Activated naive CD8-positive, alpha-beta T cell treated with anti-CD3 and anti-CD28 coated beads, Interleukin-2, amount 50 U/mL, for 16 hours (primary cell): ENCODE data around the gene MYL1.

Experiments used
- DNase-seq: peaks from one replicate; pipeline ENCODE4 v3.0.0-alpha.2; 2020; ENCODE audit warnings: low read depth, low spot score

Gene MYL1

DNA sequence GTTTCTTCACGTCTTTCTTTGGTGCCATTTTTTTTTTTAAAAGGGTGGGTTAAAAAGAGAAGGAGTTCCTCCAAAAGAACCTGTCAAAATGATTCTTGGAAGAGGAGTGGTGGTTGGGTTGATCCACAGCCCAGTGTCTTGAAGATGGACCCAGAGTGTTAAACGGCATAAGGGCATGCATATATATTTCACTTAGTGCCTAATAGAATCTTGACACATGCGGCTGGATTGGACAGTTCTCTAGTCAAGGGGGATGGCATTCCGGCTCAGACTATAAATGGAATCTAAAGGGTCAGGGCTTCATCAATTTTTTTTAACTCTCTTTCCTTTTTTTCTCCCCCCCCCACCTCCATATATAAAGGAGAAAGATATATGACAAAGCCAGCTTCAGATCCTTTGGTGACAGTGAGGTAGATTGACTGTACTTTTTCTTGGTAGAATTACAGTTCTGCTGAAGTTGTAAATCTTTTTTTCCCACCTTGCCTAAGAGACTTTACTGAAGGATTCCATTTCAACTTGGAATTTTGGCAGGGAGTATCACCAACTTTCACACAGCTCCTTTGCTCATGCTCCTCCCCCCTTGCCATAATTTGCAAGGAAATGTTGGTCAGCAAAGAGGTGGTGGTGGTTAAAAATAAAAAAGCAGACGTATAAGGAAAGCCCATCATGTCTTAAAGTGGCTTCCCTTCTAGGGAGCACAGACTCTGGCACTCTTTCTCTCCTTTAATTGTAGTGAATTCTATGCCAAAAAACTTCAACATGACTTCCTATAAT lies at the start of gene MYL1:
TSS of gene MYL1 (minus strand) at position 160 of the 774 bp plus-strand sequence. CDS start at position 28, 132 bp downstream.
- no peak for DNase-seq

GRCh38 chr2:210363876-210364275 lies 48.9 kb upstream of the MYL1 start:
- DNase-seq, result no peak

DNA sequence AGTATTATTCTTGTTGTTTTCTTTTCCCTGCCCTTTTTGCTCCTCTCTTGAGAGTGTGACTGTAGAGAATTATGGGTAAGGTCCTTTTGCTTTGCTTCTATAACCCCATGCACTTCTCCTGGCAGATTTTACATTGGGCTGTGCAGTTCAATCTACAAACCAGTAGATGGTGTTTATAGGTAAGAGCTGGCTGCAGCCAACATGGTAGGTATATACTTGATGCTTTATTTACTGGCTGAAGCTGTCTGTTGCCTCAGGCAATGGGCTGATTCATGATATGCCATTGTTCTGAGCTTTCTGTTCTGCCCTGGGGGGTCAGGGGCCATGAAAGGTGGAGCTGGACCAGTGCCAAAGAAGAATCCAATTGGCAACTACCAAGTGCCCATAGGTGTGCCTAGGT lies 48.3 kb upstream of the MYL1 start:
- no peak for DNase-seq

GRCh38 chr2:210360412-210360811 lies 45.4 kb upstream of the MYL1 start:
- no peak for DNase-seq

- DNase-seq, result no peak
Observed at GRCh38 chr2:210356944-210357343, 42.0 kb upstream of the MYL1 start.

DNA sequence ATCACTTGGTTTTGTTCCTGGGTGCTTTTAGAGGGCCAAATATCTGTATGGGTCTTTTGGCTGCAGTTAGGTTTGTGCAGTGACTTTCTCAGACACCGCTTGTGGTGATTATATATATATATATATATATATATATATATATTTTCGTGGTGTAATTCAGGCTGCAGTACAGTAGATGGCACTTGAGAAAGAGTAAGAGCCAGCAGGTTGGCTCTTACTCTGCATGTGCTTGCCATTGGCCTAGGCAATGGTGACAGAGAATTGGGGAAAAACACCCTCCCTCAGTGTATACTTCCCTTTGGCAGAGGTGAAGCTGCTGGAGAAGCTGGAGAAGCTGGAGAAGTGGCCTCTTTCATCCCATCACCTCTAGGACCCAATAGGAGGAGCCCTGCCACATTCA lies 22.2 kb upstream of the MYL1 start:
- no peak for DNase-seq

DNA sequence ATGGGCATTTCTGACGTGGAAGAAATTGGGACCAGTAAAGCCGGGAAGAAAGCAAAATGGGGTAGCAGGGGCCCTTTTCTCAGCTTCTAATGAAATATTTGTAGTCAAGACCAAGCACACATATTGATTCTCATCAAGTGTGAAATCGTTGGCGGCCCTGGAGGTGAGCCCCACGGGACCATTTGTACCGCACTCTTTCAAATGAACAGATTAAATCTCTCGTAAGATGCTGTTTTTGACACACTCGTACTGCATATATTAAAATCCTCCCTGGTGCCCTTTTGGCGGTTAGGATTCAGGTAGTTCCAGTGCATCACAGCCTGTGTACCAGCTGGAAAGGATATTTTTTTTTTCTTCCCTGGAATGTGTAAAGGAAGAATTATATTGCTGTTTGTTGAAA lies 9.9 kb upstream of the MYL1 start:
- DNase-seq, result no peak

- DNase-seq, result no peak
Observed at GRCh38 chr2:210324458-210324857, 9.5 kb upstream of the MYL1 start.

GRCh38 chr2:210323003-210323402 lies 8.0 kb upstream of the MYL1 start:
- no peak for DNase-seq

DNA sequence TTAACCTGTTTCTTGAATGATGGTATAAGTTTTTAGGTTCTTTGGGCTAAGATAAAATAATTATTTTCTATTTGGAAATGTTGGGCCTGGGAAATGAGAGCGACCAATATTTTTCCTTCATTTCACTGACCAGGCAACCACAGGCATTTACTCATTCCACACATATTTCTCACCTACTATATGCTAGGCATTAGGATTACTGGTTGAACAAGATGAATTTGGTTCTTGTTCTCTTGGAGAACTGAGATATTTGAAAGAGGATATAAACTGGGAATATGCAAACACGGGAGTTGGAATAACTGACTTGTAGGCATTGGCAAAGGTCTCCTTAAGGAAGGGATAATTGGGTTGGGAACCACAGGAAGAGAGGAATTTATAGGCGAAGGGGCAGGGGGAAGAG lies 3.9 kb upstream of the MYL1 start:
- no peak for DNase-seq

DNA sequence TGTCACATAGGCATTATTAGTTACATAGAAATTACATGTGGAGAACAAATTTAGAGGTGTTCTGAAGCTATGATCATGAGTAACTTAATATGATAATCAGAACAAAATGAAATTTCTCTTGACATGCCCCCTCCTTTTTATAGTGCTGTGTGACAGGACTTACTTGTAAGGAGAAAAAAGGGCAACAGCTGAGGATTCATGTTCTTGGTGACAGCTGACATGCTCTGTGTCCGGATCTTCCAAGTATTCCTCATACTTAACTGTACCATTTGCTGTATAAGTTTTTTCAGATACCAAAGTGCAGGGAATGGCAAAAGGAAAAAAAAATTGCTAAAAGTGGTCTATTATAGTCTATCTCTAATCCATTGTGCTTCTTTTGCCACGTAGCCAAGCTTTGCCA lies 3.5 kb upstream of the MYL1 start:
- no peak for DNase-seq

GRCh38 chr2:210310550-210310949 lies 4.4 kb downstream of the MYL1 start:
- no peak for DNase-seq

GRCh38 chr2:210309548-210310233 lies 5.3 kb downstream of the MYL1 start:
- DNase-seq, result no peak

- no peak for DNase-seq
Observed at GRCh38 chr2:210303498-210303897, 11.5 kb downstream of the MYL1 start.

DNA sequence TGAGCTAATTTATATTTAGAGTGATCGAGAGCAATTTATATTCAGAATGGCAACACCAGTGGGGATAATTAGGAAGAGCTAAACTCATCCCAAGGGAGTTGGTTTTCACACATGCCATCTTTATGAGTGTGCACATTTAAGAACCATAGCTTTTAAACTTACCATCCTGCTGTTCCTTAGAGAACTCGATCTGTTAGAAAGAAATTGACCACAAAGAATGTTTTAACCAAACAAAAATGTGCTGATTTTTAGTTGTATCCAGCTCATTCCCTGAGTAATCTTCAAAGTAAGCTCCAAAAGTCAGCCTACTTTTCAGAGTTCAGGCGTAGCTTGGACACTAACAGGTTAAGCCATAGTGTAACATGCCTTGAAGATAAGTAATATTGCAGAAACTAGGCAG lies 12.6 kb downstream of the MYL1 start:
- DNase-seq, result no peak

DNA sequence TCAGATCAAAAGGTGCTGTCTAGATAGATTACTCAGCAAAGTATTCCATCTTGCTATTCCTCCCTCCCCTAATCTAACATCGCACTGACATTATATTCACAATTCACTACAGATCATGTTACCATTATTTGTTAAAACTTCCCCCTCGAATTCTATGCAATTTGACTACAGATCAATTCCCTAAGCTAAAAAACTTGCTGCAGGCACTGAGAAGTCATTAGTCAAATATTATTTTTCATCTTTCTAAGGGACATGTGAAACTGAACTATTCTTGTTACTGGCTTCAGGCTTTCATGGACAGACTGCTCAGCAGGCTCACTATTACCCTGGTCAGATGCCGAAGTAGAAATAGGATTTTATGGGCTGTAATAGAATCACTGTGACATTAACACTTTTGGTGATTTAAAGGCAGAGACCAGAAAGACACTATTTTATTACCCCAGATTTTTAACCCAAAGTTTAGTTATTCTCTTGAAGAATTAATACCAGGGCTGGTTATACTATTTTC lies 15.1 kb downstream of the MYL1 start:
- no peak for DNase-seq

DNA sequence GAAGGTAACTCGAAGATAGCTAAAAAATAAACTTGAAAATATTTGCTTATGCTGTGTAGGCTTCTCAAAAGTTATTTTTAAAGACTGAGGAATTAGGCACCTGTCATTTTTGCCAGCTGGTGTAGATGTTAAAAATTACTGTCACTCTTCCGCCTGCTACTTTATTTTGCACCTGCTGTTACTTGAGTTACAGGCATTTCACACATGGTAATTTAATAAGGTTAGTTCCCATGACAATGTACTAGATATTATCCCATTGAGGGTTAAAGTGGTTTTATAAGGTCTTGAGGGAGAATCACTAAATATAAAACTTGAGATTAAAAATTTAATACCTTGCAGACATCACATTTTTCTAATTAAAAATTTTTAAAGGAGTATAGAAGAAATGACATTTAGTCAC lies 26.6 kb downstream of the MYL1 start:
- no peak for DNase-seq

- no peak for DNase-seq
Observed at GRCh38 chr2:210287301-210287700, 27.7 kb downstream of the MYL1 start.

DNA sequence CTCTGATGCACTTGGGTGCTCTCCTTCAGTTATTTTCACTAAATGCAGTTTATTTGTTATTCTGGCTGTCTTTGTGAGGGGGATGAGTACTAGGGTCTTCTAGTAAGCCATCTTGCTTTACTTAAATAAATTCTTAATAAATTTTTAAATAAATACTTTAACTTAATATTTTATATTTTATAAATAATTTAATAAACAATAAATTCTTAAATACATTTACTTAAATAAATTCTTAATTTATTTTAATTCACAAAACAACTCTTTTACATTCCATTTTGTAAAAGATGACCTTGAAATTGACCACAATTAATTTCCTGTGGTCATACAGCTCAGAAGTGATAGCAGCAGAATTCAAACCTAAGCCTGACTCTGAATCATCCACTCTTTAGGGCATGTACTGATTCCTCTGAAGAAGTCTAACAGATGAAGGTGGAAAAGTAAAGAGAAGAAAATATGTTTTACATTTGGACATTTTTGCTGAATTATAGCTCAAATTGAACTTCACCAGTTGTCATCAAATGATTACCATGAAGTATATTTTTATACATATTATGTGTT lies 28.8 kb downstream of the MYL1 start:
- no peak for DNase-seq

GRCh38 chr2:210277133-210277532 lies 37.8 kb downstream of the MYL1 start:
- no peak for DNase-seq

GRCh38 chr2:210271300-210271699 lies 43.7 kb downstream of the MYL1 start:
- no peak for DNase-seq

DNA sequence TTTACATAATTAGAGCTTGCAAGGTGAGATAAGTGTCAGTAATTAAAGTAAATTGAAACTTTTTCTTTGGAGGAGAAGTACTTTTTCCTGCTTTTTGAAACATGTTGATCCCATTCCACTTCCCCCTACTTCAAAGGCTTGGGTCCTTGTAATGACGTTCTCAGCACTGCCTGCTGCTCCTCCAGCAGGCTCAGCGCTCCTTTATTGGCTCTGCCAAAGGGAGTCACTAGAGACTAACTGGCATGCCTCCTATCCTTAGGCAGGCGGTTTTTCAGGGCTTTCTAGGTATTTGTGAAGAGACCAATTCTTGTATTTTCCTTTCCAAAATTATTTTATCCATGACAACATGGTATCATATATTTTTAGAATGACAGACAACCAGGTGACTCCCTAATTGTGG lies 45.8 kb downstream of the MYL1 start:
- DNase-seq, result no peak

DNA sequence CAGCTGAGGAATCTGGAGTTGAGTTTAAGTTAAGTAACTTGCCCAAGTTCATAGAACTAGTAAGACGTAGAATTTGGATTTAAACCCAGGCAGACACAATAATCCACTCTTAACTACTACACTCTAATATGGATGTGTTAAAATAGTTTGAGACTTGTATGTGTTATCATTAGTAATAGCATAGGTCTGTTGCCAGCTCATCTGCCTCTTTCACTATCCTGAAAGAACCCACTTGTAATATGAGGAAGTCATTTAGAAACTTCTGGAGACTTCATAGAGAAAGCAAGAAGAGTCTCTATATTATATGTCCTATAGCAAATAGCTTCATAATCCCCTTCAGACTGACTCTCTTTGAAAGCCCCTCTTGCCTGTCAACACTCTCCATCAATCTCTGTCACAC lies 46.7 kb downstream of the MYL1 start:
- DNase-seq, result no peak
